Breast epithelium (tissue), 3 donors: Measurements from ENCODE around the gene MROH9.

Experiments used
- POLR2A ChIP-seq: fragments of 450-650 bp; IDR thresholded peaks from one replicate; pipeline ENCODE4 v1.6.1; 2016; ENCODE audit warnings: antibody characterized with exemption, mild to moderate bottlenecking, moderate library complexity
- TF ChIP-seq, protein P1 (sequence below), 3 donors: fragments of 450-650 bp; IDR thresholded peaks; one replicate each; pipeline ENCODE4 v1.5.1; 2016 to 2017; ENCODE audit warnings: antibody characterized with exemption in 3 of 3, mild to moderate bottlenecking in 3 of 3, moderate library complexity in 3 of 3

DNA sequence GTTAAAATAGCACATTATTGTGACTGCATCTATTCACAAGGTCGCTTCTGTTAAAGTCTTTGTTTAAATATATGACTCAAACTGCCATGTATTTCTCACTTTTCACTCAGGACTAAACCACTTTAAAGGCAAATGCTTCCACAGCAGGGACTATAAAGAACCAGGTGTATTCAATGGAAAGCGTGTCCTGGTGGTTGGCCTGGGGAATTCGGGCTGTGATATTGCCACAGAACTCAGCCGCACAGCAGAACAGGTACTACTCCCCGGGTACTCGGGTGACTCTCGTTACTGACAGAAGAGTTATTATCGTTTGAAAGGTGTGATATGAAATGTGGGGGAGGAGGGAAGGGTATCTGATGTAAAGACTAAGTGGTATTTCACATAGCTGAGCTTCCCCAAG lies 172.6 kb downstream of the MROH9 start:
- no peak for TF ChIP-seq POLR2A
- TF ChIP-seq, protein P1, sequence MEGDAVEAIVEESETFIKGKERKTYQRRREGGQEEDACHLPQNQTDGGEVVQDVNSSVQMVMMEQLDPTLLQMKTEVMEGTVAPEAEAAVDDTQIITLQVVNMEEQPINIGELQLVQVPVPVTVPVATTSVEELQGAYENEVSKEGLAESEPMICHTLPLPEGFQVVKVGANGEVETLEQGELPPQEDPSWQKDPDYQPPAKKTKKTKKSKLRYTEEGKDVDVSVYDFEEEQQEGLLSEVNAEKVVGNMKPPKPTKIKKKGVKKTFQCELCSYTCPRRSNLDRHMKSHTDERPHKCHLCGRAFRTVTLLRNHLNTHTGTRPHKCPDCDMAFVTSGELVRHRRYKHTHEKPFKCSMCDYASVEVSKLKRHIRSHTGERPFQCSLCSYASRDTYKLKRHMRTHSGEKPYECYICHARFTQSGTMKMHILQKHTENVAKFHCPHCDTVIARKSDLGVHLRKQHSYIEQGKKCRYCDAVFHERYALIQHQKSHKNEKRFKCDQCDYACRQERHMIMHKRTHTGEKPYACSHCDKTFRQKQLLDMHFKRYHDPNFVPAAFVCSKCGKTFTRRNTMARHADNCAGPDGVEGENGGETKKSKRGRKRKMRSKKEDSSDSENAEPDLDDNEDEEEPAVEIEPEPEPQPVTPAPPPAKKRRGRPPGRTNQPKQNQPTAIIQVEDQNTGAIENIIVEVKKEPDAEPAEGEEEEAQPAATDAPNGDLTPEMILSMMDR (IDR thresholded peaks at IDR 0.05): no peak
